Osteocyte (in vitro differentiated cells): ENCODE measurements around the gene CGNL1. TPM values are rescaled to one million over a fixed set of nuclear protein-coding genes. Genes with fewer than 3 reads are reported as not detected.

Experiments
- DNase-seq: peaks from one replicate; pipeline ENCODE4 v3.0.0; 2021; ENCODE audit warnings: mixed read lengths; ENCODE audit not compliant: unreplicated experiment; ENCODE audit errors: extremely low spot score
- H3K27ac Mint-ChIP-seq: one replicate; pipeline ENCODE4 v1.8.0; 2021; ENCODE audit warnings: mild to moderate bottlenecking, mixed read lengths; ENCODE audit not compliant: unreplicated experiment
- H3K27me3 Mint-ChIP-seq: one replicate; pipeline ENCODE4 v1.8.0; 2021; ENCODE audit warnings: mixed read lengths; ENCODE audit not compliant: unreplicated experiment
- H3K36me3 Mint-ChIP-seq: one replicate; pipeline ENCODE4 v1.8.0; 2021; ENCODE audit warnings: mixed read lengths; ENCODE audit not compliant: unreplicated experiment
- H3K4me1 Mint-ChIP-seq: one replicate; pipeline ENCODE4 v1.8.0; 2021; ENCODE audit warnings: mixed read lengths; ENCODE audit not compliant: unreplicated experiment
- H3K4me3 Mint-ChIP-seq: one replicate; pipeline ENCODE4 v1.8.0; 2021; ENCODE audit warnings: mild to moderate bottlenecking, moderate library complexity, mixed read lengths; ENCODE audit not compliant: unreplicated experiment
- H3K9me3 Mint-ChIP-seq: one replicate; pipeline ENCODE4 v1.8.0; 2021; ENCODE audit warnings: mixed read lengths; ENCODE audit not compliant: unreplicated experiment
- total RNA-seq: library from RNA; stranded (reverse); gene quantifications from 2 replicates; pipeline ENCODE4 v1.2.1, GENCODE V29; 2021
- TF ChIP-seq, protein P1 (sequence below): fragments of 200-600 bp; sonication (generic); IDR thresholded peaks from 2 replicates; pipeline ENCODE4 v1.5.0; 2021; ENCODE audit warnings: antibody characterized with exemption, mild to moderate bottlenecking, moderate library complexity

Gene CGNL1
- total RNA-seq, 1 donor from 2014 or later, result 6.2 TPM

DNA sequence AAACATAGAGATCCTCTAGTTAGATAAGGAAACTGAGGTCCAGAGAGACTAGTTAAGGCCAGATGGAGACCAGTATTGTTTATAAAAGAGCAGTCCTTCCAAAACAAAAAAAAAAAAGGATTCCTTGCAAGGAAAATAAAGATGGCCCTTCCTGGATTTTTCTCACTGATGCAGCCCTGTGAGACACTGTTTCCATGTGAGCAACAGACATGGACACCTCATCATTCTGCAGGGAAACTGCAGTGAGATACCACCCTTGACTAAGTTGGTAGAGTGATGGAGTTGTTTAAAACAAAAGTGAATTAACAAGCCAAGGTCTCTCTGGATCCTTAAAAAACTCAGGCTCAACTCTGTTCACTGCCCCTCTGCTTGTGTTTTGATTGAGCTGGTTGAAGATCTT is 149.8 kb downstream of the CGNL1 start:
- H3K27ac Mint-ChIP-seq, result no peak overlapping the region
- H3K4me3 Mint-ChIP-seq, result no peak overlapping the region
- H3K36me3 Mint-ChIP-seq, result peaks cover 7% of the 10 kb centered on the region

DNA sequence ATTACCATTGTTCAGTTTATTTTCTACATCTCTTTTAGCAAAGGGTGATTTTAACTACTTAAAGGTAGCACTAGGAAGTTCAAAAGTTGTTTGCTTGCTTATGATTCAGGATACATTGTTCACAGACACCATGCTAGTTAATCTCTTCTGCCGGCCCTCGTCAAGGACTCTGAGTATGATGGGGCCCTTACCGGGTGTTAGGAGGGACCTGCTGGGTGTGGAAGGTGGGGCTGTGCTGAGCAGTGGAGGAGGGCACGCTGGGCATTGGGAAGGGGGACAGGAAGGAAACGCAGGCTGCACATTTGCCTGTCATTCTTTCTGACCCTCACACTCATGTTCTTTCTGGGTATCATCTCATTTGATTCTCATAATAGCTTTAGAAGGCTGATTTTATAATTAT is 150.3 kb downstream of the CGNL1 start:
- TF ChIP-seq, protein P1, sequence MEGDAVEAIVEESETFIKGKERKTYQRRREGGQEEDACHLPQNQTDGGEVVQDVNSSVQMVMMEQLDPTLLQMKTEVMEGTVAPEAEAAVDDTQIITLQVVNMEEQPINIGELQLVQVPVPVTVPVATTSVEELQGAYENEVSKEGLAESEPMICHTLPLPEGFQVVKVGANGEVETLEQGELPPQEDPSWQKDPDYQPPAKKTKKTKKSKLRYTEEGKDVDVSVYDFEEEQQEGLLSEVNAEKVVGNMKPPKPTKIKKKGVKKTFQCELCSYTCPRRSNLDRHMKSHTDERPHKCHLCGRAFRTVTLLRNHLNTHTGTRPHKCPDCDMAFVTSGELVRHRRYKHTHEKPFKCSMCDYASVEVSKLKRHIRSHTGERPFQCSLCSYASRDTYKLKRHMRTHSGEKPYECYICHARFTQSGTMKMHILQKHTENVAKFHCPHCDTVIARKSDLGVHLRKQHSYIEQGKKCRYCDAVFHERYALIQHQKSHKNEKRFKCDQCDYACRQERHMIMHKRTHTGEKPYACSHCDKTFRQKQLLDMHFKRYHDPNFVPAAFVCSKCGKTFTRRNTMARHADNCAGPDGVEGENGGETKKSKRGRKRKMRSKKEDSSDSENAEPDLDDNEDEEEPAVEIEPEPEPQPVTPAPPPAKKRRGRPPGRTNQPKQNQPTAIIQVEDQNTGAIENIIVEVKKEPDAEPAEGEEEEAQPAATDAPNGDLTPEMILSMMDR, result no peak
- Mint-ChIP-seq H3K27me3 (peaks cover 18% of the 10 kb centered on the region), H3K9me3 (no peaks in the 10 kb centered on the region), H3K4me1 (peaks cover 42% of the 10 kb centered on the region), H3K27ac (no peak overlapping the region), H3K4me3 (no peak overlapping the region), H3K36me3 (peaks cover 7% of the 10 kb centered on the region)
- no peak for DNase-seq

More for the DNA sequence above, 149.8 kb downstream of the CGNL1 start:
- TF ChIP-seq, protein P1, result no peak
- Mint-ChIP-seq H3K9me3 (no peaks in the 10 kb centered on the region), H3K27me3 (peaks cover 18% of the 10 kb centered on the region), H3K4me1 (peaks cover 37% of the 10 kb centered on the region)
- DNase-seq, result no peak

DNA sequence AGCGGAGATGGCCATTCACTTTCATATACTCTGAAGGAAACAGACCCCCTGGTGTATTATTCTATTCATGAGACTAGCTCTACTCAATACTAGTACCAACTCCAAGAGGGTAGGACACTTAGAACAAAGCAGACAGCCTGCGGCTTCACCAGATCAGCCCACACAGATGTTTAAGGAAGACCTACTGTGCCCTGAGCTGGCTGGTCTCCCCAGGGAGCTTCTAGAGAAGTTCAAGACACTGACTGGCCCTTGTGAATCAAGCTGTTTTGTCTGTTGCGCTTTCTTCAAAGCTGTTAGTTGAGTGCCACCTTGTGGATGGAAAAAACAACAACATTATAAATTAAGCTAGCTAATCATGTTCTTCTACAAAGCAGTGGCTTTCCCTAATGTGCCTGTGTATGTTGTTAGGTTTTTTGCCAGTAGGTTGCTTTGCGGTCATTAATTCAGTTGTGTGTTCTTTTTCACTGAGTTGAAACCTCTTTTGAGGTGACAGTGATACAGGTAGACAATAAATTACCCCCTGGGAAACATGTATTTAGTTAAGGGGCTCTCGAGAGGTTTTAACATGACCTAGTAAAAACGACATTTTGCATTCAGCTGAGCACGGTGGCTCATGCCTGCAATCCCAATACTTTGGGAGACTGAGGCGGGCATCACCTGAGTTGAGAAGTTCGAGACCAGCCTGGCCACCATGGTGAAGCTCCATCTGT is 151.2 kb downstream of the CGNL1 start:
- H3K36me3 Mint-ChIP-seq, result peaks cover 7% of the 10 kb centered on the region
- TF ChIP-seq, protein P1, result peak; percentile 78
- H3K4me1 Mint-ChIP-seq, result peaks cover 49% of the 10 kb centered on the region
- H3K27ac Mint-ChIP-seq, result no peak overlapping the region
- H3K4me3 Mint-ChIP-seq, result no peak overlapping the region
- H3K27me3 Mint-ChIP-seq, result peaks cover 14% of the 10 kb centered on the region
- H3K9me3 Mint-ChIP-seq, result no peaks in the 10 kb centered on the region
- no peak for DNase-seq

DNA sequence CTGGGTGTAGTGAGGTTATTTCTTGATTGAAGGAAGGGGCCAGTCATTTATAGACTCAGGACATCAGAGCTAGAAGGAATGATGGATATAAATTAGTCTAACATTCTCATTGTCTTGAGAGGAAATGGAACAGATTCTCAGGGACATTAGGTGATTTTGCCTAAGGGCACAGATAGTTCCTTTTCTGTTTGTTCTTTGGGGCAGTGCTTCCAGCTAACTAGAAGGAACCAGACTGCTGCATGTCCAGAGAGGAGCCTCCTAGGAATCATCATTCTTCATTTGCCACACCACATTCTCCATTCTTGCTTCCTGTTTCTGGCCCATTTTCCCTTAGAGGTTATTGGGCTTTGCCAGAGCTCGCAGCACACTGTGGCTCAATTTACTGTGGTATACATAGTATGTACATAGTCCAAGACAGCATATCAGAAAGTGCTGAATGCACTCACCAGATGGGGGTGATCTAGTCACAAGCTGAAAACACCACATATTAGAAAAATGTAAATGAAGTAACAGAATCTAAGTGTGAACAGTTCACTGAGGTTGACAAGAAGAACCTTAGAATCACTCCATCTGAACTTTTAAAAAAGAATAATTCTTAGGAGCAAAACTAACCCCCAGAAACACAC is 152.7 kb downstream of the CGNL1 start:
- no peak overlapping the region for H3K4me3 Mint-ChIP-seq
- H3K27ac Mint-ChIP-seq, result no peak overlapping the region
- TF ChIP-seq, protein P1, result no peak
- DNase-seq, result no peak
- H3K27me3 Mint-ChIP-seq, result peaks cover 7% of the 10 kb centered on the region
- H3K9me3 Mint-ChIP-seq, result no peaks in the 10 kb centered on the region
- H3K36me3 Mint-ChIP-seq, result peaks cover 7% of the 10 kb centered on the region
- H3K4me1 Mint-ChIP-seq, result peaks cover 49% of the 10 kb centered on the region

DNA sequence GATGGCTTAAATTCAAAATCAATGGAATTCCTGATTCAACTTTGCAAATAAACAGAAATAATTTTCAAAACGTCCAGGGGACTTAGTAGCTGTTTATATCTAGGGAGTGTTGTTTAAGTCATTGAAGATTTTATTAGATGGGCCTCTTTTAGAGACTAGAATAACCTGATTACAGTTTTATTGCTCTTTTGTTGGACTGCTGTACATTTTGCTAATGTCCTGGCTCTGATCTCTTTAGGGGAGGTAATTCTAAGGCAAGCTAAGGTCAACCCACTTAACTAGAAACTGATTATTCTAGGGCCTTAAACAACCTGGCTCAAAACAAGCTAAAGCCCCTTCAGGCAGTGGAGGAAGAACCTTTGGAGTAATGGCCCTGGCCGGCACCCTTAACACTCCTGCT is 153.4 kb downstream of the CGNL1 start:
- Mint-ChIP-seq H3K4me3 (no peak overlapping the region), H3K27ac (no peak overlapping the region), H3K9me3 (no peaks in the 10 kb centered on the region), H3K4me1 (peaks cover 56% of the 10 kb centered on the region), H3K27me3 (peaks cover 8% of the 10 kb centered on the region), H3K36me3 (peaks cover 3% of the 10 kb centered on the region)
- TF ChIP-seq, protein P1, result no peak
- DNase-seq, result no peak
